ENCODE measurements around the gene AGFG2. TPM values are rescaled to one million over a fixed set of nuclear protein-coding genes. Genes with fewer than 3 reads are reported as not detected.

AGFG2 gene
- total and polyA plus RNA-seq, 12 donors = 14.0 to 175 (median 107) TPM

DNA sequence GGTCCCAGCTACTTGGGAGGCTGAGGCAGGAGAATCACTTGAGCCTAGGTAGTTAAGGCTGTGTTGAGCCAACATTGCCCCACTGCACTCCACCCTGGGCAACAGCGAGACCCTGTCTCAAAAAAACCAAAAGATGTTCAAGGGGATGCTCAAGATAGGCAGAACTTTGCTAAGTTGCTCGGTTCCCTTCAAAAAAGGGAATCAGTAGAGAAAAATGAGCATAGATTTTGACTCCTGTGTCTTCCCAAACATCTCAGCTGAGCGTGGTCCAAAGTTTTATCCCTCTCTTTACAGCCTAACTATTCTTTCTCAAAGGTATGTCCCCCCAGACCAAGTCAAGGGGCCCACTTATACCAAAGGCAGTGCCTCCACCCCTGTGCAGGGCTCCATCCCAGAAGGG, 14.0 kb downstream of the AGFG2 start:
- no peak for TF ChIP-seq POLR2A (IDR thresholded peaks at IDR 0.05)
- TF ChIP-seq CTCF (IDR thresholded peaks at IDR 0.05) = no peak
- intact Hi-C loops (cut with DNase I) = no loop called here
- Histone ChIP-seq H3K27ac (no peak overlapping the region), H3K4me3 (no peak overlapping the region), H3K4me1 (replicated peaks in 1 of 2) (peaks cover 7 to 18% of the 10 kb centered on the region in 2 donors), H3K9me3 (replicated peaks in 1 of 3) (no peaks in the 10 kb centered on the region), H3K36me3 (replicated peaks in 1 of 2) (peaks cover 0 to 88% of the 10 kb centered on the region in 2 donors), H3K27me3 (no peaks in the 10 kb centered on the region)
- no peak for DNase-seq
- 89 to 98% (median 95%) methylated on average over 3 of the region's 3 CpGs for WGBS, 4 donors

DNA sequence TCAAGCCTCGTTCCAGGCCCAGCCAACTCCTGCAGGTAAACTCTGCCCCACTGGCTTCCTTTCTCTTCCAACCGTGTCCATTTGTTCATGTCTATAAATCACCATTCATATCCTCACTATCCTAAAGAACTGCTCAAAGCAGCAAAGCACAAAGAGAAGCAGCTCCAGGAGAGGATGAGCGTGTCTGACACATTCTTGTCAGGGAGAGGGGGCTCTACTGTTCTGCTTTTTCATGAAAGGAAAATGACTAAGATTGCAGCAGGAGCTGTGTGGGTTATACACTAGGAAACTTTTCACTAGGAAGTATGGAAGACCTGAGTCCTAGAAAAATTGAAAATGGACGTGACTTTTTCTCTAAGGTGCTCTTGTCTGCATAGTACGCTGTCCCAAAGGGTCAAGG, 16.7 kb downstream of the AGFG2 start:
- H3K27me3 ChIP-seq = no peaks in the 10 kb centered on the region
- intact Hi-C loops (cut with DNase I) = no loop called here
- peaks cover 0 to 87% of the 10 kb centered on the region in 2 donors for H3K36me3 ChIP-seq (replicated peaks in 1 of 2)
- TF ChIP-seq POLR2A (IDR thresholded peaks at IDR 0.05) (no peak), CTCF (IDR thresholded peaks at IDR 0.05) (no peak)
- no peaks in the 10 kb centered on the region for H3K9me3 ChIP-seq (replicated peaks in 1 of 3)
- H3K27ac ChIP-seq = peak overlapping the region in 4 of 5 donors; percentile 14 to 70 (median 30)
- H3K4me3 ChIP-seq = no peak overlapping the region
- no peak for DNase-seq
- peaks cover 0 to 7% of the 10 kb centered on the region in 2 donors for H3K4me1 ChIP-seq (replicated peaks in 1 of 2)
- 76 to 86% (median 83%) methylated on average over 5 of the region's 5 CpGs for WGBS, 4 donors

DNA sequence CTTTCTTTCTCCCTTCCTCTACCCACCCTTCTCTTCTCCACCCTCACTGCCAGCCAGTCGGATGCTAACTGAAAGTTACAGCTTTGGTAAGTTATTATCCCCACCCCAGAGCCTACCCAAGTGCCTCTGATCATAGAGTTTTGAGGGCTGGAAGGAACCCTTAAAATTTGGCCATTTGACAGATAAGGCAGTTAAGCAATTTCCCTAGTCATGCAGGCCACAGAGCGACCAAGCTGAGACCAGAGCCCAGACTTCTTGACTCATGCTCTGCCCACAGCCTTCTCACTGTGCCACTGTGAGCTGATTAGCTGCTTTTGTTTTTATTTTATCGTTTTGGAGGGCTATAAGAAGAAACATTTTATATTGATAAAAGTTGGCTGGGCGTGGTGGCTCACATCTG, 17.5 kb downstream of the AGFG2 start:
- intact Hi-C loops (cut with DNase I) = no loop called here
- Histone ChIP-seq H3K9me3 (replicated peaks in 1 of 3) (no peaks in the 10 kb centered on the region), H3K4me1 (replicated peaks in 1 of 2) (peaks cover 0 to 7% of the 10 kb centered on the region in 2 donors), H3K27ac (peak overlapping the region; percentile 10 to 73 (median 35)), H3K4me3 (no peak overlapping the region), H3K27me3 (no peaks in the 10 kb centered on the region), H3K36me3 (replicated peaks in 1 of 2) (peaks cover 0 to 85% of the 10 kb centered on the region in 2 donors)
- WGBS, 4 donors = 54 to 67% (median 57%) methylated on average over 4 of the region's 4 CpGs
- DNase-seq = peak in 5 of 7 donors; percentile 64 to 75 (median 67)
- TF ChIP-seq CTCF (IDR thresholded peaks at IDR 0.05) (no peak), POLR2A (IDR thresholded peaks at IDR 0.05) (no peak)

GRCh38 chr7:100559127-100559526, 20.1 kb downstream of the AGFG2 start:
- peaks cover 0 to 83% of the 10 kb centered on the region in 2 donors for H3K36me3 ChIP-seq (replicated peaks in 1 of 2)
- intact Hi-C loops (cut with DNase I) = loop anchor here in 1 of 2 donors (2.0 kb wide), 1 partner anchor 14 kb away; no protein-coding TSS in a partner anchor
- H3K4me3 ChIP-seq = no peak overlapping the region

More at GRCh38 chr7:100559127-100559526, 20.1 kb downstream of the AGFG2 start:
- no peaks in the 10 kb centered on the region for H3K9me3 ChIP-seq (replicated peaks in 1 of 3)
- TF ChIP-seq CTCF (IDR thresholded peaks at IDR 0.05) = no peak
- TF ChIP-seq POLR2A (IDR thresholded peaks at IDR 0.05) = no peak
- WGBS, 4 donors = 73 to 89% (median 83%) methylated on average over 4 of the region's 4 CpGs
- H3K4me1 ChIP-seq (replicated peaks in 1 of 2) = peaks cover 0 to 11% of the 10 kb centered on the region in 2 donors
- H3K27me3 ChIP-seq = no peaks in the 10 kb centered on the region
- DNase-seq = no peak
- peak overlapping the region in 1 of 5 donors; percentile 14 for H3K27ac ChIP-seq

Measured in adrenal gland (tissue), 12 donors.